GM12878 (cell line): ENCODE results near the gene BIK. TPM values are rescaled to one million over a fixed set of nuclear protein-coding genes. Genes with fewer than 3 reads are reported as not detected.

ENCODE experiments used
- ATAC-seq: fragments of 200-7000 bp; cut with Tn5 transposase; 3 replicates; pipeline ENCODE4 v1.9.1; 2020; ENCODE audit warnings: mild to moderate bottlenecking, moderate library complexity
- BruUV-seq: library from RNA; stranded (reverse); fragments of 400-500 nt; replicated peaks from 2 replicates; lab custom pipeline; 2021; lab: Mats Ljungman, UMichigan
- CTCF ChIA-PET: fragments of 300-600 bp; sonication (Branson Sonifier 250); formaldehyde crosslinking; extraction: SDS; loops from one replicate; lab custom pipeline; 2021; ENCODE audit warnings: inconsistent platforms; lab: Yijun Ruan, JAX
- POLR2A ChIA-PET: fragments of 350-600 bp; formaldehyde crosslinking; extraction: SDS; loops from one replicate; lab custom pipeline; 2021; ENCODE audit warnings: inconsistent platforms; lab: Charles Lee
- RAD21 ChIA-PET: fragments of 300-600 bp; sonication (Branson Sonifier 250); formaldehyde crosslinking; loops from one replicate; lab custom pipeline; 2023; ENCODE audit warnings: antibody characterized with exemption; ENCODE audit not compliant: unreplicated experiment; lab: Charles Lee
- SMC1A ChIA-PET: fragments of 300-600 bp; sonication (Branson Sonifier 250); formaldehyde crosslinking; loops from one replicate; lab custom pipeline; 2023; ENCODE audit not compliant: unreplicated experiment, uncharacterized antibody; lab: Charles Lee
- DNase-seq: peaks from one replicate; pipeline ENCODE4 v3.0.0-alpha.2; 2011; ENCODE audit warnings: low read depth, low spot score
- FAIRE-seq: peaks from 3 replicates; lab custom pipeline; 2011; peaks lifted over from hg19 to GRCh38; lab: Jason Lieb, UNC
- H2AFZ ChIP-seq: 2 replicates; pipeline ENCODE4 v1.6.0; 2011; ENCODE audit warnings: low read depth, low read length, control low read depth; ENCODE audit not compliant: control insufficient read depth
- H3K27ac ChIP-seq: 2 replicates; pipeline ENCODE4 v1.5.1; 2011; ENCODE audit warnings: control low read depth; ENCODE audit not compliant: control insufficient read depth, insufficient read depth
- H3K27me3 ChIP-seq, 2 experiments: replicated peaks in 1 of 2; 2 replicates each; pipeline versions ENCODE4 v1.6.0 to v1.6.1; 2011; ENCODE audit warnings: low read length in 1 of 2; ENCODE audit not compliant: control insufficient read depth in 2 of 2, insufficient read depth in 2 of 2
- H3K36me3 ChIP-seq, 2 experiments: 2 replicates each; pipeline ENCODE4 v1.5.1; 2011; ENCODE audit warnings: low read length in 1 of 2; ENCODE audit not compliant: control insufficient read depth in 2 of 2, insufficient read depth in 2 of 2
- H3K4me1 ChIP-seq: 2 replicates; pipeline ENCODE4 v1.6.1; 2011; ENCODE audit warnings: mild to moderate bottlenecking, low read length, moderate library complexity, mixed read lengths; ENCODE audit not compliant: control insufficient read depth, insufficient read depth
- H3K4me2 ChIP-seq: 2 replicates; pipeline ENCODE4 v1.6.0; 2011; ENCODE audit warnings: control low read depth; ENCODE audit not compliant: control insufficient read depth, insufficient read depth
- H3K4me3 ChIP-seq: fragments of 200-600 bp; sonication (generic); 2 replicates; pipeline ENCODE4 v1.5.1; 2016
- H3K79me2 ChIP-seq: 2 replicates; pipeline ENCODE4 v1.6.0; 2011; ENCODE audit warnings: low read length; ENCODE audit not compliant: control insufficient read depth, insufficient read depth
- H3K9ac ChIP-seq: 2 replicates; pipeline ENCODE4 v1.8.0; 2011; ENCODE audit warnings: low read length, control low read depth, mixed read lengths; ENCODE audit not compliant: control insufficient read depth, insufficient read depth
- H3K9me3 ChIP-seq: replicated peaks from 3 replicates; pipeline ENCODE4 v1.5.1; 2011; ENCODE audit warnings: mild to moderate bottlenecking, low read length; ENCODE audit not compliant: control insufficient read depth, insufficient read depth
- H4K20me1 ChIP-seq: 2 replicates; pipeline ENCODE4 v1.6.0; 2011; ENCODE audit not compliant: control insufficient read depth, insufficient read depth
- BCL3 ChIP-seq: IDR thresholded peaks from 2 replicates; pipeline ENCODE4 v1.6.1; 2011; ENCODE audit warnings: borderline replicate concordance, low read depth, mild to moderate bottlenecking, moderate library complexity, low read length; ENCODE audit not compliant: insufficient read depth, poor library complexity, severe bottlenecking
- BCLAF1 ChIP-seq: fragments of 450-650 bp; IDR thresholded peaks from 2 replicates; pipeline ENCODE4 v1.6.1; 2017; ENCODE audit warnings: antibody characterized with exemption, mild to moderate bottlenecking, moderate library complexity
- CBX5 ChIP-seq: sonication (generic); IDR thresholded peaks from 2 replicates; pipeline ENCODE4 v1.6.1; 2016; ENCODE audit warnings: low read depth, moderate library complexity, mild to moderate bottlenecking, inconsistent platforms
- CREM ChIP-seq: IDR thresholded peaks from 2 replicates; pipeline ENCODE4 v1.6.1; 2014; ENCODE audit warnings: antibody characterized with exemption, low read depth
- NFXL1 ChIP-seq: fragments of 450-650 bp; IDR thresholded peaks from 2 replicates; pipeline ENCODE4 v1.6.1; 2017; ENCODE audit warnings: antibody characterized with exemption, mild to moderate bottlenecking, borderline replicate concordance
- NFYA ChIP-seq: IDR thresholded peaks from 2 replicates; pipeline ENCODE4 v1.6.1; 2011; ENCODE audit warnings: low read depth, mild to moderate bottlenecking, low read length, improper control_type of control experiment, borderline replicate concordance
- SIN3A ChIP-seq: IDR thresholded peaks from 2 replicates; pipeline ENCODE4 v1.6.1; 2012; ENCODE audit warnings: low read depth, low read length, improper control_type of control experiment
- SMAD5 ChIP-seq: IDR thresholded peaks from 2 replicates; pipeline ENCODE4 v1.6.1; 2016; ENCODE audit warnings: antibody characterized with exemption, low read depth
- TAF1 ChIP-seq: IDR thresholded peaks from 2 replicates; pipeline ENCODE4 v1.6.1; 2011; ENCODE audit warnings: mild to moderate bottlenecking, low read depth, low read length, borderline replicate concordance
- TCF12 ChIP-seq: IDR thresholded peaks from 2 replicates; pipeline ENCODE4 v1.6.1; 2011; ENCODE audit warnings: low read depth, mild to moderate bottlenecking, low read length
- TCF3 ChIP-seq: IDR thresholded peaks from 2 replicates; pipeline ENCODE4 v1.6.1; 2012; ENCODE audit warnings: low read depth, mild to moderate bottlenecking, low read length, borderline replicate concordance; ENCODE audit not compliant: insufficient read depth
- USF1 ChIP-seq: IDR thresholded peaks from 2 replicates; pipeline ENCODE4 v1.6.1; 2011; ENCODE audit warnings: borderline replicate concordance, low read depth, mild to moderate bottlenecking, moderate library complexity, mixed read lengths, low read length; ENCODE audit not compliant: insufficient read depth; ENCODE audit errors: extremely low read length
- YBX1 ChIP-seq: fragments of 450-650 bp; IDR thresholded peaks from 2 replicates; pipeline ENCODE4 v1.6.1; 2016; ENCODE audit warnings: antibody characterized with exemption
- YY1 ChIP-seq: IDR thresholded peaks from 2 replicates; pipeline ENCODE4 v1.6.1; 2011; ENCODE audit warnings: low read depth, mild to moderate bottlenecking, low read length
- ZNF24 ChIP-seq: fragments of 450-650 bp; IDR thresholded peaks from 2 replicates; pipeline ENCODE4 v1.6.1; 2017; ENCODE audit warnings: antibody characterized with exemption, mild to moderate bottlenecking
- WGBS: methylation state at CpG from one replicate; pipeline ENCODE4 v1.1.6; 2016; ENCODE audit warnings: low lambda C conversion rate; ENCODE audit not compliant: insufficient replicate concordance, insufficient coverage; ENCODE audit errors: missing lambda C conversion rate; 5-methylcytosine and 5-hydroxymethylcytosine counted together
- in situ Hi-C: fragments of 300-500 bp; cut with MboI; formaldehyde crosslinking; loops from 9 replicates; pipeline ENCODE4 v1.14.3; 2018; ENCODE audit warnings: mixed read lengths
- intact Hi-C: fragments of 100-400 bp; cut with micrococcal nuclease; formaldehyde crosslinking; loops from one replicate; pipeline ENCODE4 v1.14.2; 2022; ENCODE audit not compliant: unreplicated experiment
- polyA plus RNA-seq, 11 experiments: library from polyadenylated mRNA; depleted of rRNA in 4 of 11; unstranded in 6 of 11; stranded (reverse) in 5 of 11; fragments of >200 nt; fragmentation: Nextera tagmentation in 4 of 11; fragmentation: Illumina TruSeq in 1 of 11; extraction: Ambion mirVana in 4 of 11; extraction: Trizol in 1 of 11; gene quantifications; 1 replicate in 1 of 11; 2 replicates in 10 of 11; pipeline versions ENCODE4 v1.2.1 to v1.2.3, GENCODE V29; 2011 to 2016; ENCODE audit warnings: inconsistent platforms in 2 of 11, missing spikeins in 2 of 11, low read depth in 1 of 11
- total RNA-seq, 4 experiments: library from RNA; depleted of rRNA in 3 of 4; stranded (reverse); fragments of >200 nt in 3 of 4; fragmentation: Illumina TruSeq in 1 of 4; extraction: Trizol in 1 of 4; gene quantifications; 2 replicates each; pipeline versions ENCODE4 v1.2.1 to v1.2.3, GENCODE V29; 2013 to 2021

The BIK gene
- total and polyA plus RNA-seq, 10 of the 15 experiments (the other 5 are each of a cell fraction or from before 2014, with no cell fraction given): 0.33 to 9.8 (median 3.9) TPM

- TF ChIP-seq TAF1 (peak; percentile 73; the same call in 1 of the 2 replicates), YY1 (peak; percentile 83)
Observed at GRCh38 chr22:43142880-43143562, 32.5 kb downstream of the BIK start, which contains the start of gene MCAT (continued).

- RAD21 ChIA-PET: no interaction called here
- Histone ChIP-seq H4K20me1 (no peaks in the 10 kb centered on the region), H3K36me3 (no peaks in the 10 kb centered on the region; a peak in 2 of 4 replicates), H3K9me3 (no peaks in the 10 kb centered on the region), H2AFZ (no peak overlapping the region), H3K4me2 (no peak overlapping the region), H3K79me2 (peaks cover 7% of the 10 kb centered on the region), H3K27me3 (no peaks in the 10 kb centered on the region), H3K4me3 (no peak overlapping the region), H3K9ac (no peak overlapping the region), H3K4me1 (peaks cover 17% of the 10 kb centered on the region), H3K27ac (no peak overlapping the region)
- intact Hi-C loops (no loop called here), in situ Hi-C loops (no loop called here)
- 79% methylated on average over 3 of the region's 3 CpGs for whole genome bisulfite sequencing
- DNase-seq (no peak), FAIRE-seq (no peak), ATAC-seq (no peak)
- TF ChIP-seq BCL3 (no peak), NFXL1 (no peak), CBX5 (no peak), CREM (no peak), ZNF24 (no peak), BCLAF1 (no peak), SMAD5 (no peak), NFYA (no peak), YBX1 (no peak), USF1 (no peak), TCF3 (no peak), SIN3A (no peak), TCF12 (no peak)
- CTCF ChIA-PET: interaction anchor here (0.5 kb wide), 1 partner anchor 389 kb away, joined by 4 read pairs; no protein-coding TSS in a partner anchor
- SMC1A ChIA-PET: interaction anchor here (1.3 kb wide), 1 partner anchor 27 kb away, joined by 3 read pairs; no protein-coding TSS in a partner anchor
- no TSS peak for BruUV-seq
- POLR2A ChIA-PET: interaction anchor here (0.5 kb wide), 1 partner anchor 10 kb away, joined by 3 read pairs; no protein-coding TSS in a partner anchor
Observed at GRCh38 chr22:43144949-43145348, 34.4 kb downstream of the BIK start.
